IPS DF 19.7 (cell line): ENCODE results near the gene ASB15.

Experiments used
- DNase-seq: peaks from one replicate; pipeline ENCODE4 v3.0.0-alpha.2; 2013; ENCODE audit warnings: low read depth, low spot score

Gene ASB15

DNA sequence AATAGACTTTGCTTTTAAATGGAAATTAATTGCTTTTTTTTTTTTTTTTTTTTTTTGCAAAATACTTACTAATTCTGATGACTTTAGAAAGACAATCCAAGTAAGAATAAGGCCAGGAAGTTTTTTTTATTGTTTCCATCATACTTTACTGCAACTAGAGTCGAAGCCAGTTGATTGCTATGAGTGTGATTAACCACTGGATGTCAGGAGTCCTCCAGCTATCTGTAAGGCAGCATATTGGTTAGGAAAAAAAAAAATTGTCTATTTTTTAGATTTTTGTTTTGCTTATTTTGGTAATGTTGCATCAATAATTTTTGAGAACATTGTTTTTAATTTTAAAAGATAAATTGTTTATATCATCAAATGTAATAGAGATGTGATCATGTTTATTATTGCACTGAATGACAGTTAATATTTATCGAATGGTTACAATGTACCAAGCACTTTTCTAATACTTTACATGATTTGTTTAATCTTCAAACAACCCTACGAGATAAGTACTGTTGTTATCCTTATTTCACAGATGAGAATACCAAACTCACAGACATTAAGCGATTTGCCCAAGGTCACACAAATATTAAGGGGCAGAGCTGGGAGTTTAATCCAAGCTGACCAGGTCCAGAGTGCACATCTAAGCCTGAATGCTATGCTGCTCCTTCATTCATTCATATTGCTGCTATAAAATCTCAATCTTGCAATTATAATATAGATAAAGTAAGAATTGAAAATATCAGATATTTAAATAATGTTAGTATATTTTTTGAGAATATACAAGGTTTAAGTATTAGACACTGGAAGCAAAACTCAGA, 34.1 kb downstream of the ASB15 start:
- no peak for DNase-seq

DNA sequence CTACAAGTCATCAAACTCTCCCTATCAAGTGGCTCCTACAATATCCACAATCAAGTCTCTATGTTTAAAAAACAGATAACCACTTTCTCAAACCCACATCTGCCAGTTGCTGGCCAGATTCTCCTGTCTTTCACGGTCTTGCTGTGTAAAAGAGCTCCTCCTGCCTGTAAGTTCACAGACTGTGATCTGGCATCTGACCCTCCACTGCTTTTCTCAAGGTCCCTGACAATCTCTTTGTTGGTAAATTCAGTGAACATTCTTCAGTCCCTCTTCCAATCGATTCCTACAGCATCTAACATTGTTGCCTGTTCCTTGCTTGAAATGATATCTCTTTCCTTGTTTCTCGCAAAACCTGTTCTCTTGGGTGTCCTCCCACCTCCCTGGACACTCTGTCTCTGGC, 35.6 kb downstream of the ASB15 start:
- no peak for DNase-seq

DNA sequence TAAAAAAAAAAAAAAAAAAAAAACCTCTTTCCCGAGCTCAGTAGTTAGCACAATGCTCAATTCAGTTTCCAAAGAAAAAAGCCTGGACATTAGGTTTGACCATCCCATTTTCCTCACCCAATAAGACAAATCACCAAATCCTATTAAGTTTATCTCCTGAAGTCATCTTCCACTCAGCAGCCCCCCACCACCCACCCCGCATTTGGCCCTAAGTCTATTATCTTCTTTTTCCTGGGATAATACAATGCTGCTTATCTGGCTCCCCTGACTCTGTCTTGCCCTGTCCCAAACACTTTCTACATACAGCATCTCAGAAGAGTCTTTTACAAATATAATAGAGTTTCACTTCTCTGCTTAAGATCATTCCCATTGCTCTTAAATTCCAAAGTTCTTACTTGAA, 36.3 kb downstream of the ASB15 start:
- no peak for DNase-seq

DNA sequence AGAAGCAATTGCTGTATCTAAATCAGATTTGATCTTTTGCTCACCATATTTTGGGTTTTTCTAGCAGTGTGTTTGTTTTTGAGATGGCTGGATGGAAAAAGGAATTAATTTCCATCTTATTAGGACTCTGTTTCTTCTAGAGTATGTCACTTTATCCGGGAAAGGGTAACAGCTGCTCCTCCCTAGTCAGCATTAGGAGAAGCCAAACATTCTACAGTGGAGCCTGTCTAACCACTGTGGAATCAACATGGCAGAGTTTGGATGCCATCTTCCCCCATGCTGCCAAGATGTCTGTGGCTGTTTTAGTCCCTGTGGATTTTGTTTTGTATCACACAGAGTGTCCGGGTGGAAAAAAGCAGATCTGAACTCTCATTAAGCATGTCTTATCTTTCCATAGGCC, 38.0 kb downstream of the ASB15 start:
- DNase-seq = no peak

DNA sequence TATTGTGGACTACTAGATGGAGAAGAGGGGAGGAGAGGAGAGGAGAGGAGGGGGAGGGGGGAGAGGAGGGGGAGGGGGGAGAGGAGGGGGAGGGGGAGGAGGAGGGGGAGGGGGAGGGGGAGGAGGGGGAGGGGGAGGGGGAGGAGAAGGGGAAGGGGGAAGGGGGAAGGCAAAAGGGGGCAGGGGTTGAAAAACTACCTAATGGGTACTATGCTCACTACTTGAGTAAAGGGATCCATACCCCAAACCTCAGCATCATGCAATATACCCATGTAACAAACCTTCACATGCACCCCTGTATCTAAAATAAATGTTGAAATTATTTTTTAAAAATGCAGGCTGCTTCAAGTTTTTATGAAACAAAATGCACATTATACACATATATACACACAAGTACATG, 39.0 kb downstream of the ASB15 start:
- no peak for DNase-seq

DNA sequence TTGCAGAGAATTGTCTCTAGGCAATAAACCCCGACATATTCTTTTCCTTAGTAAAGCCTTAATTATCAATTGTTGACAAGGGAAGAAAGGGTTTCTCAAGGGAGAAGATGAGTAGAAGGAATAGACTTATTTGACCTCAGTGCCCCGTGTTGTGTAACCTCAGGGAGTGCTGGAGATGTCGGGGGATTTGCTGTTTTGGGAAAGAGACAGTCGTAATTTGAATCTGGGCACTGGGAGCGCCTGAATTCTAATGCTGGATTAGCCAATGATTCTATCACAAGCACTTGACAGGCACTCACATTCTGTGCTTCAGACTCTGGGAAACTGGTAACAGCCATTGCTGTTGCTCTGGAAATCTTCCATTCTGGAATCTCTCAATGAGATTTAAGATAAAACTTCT, 40.3 kb downstream of the ASB15 start:
- DNase-seq = no peak

DNA sequence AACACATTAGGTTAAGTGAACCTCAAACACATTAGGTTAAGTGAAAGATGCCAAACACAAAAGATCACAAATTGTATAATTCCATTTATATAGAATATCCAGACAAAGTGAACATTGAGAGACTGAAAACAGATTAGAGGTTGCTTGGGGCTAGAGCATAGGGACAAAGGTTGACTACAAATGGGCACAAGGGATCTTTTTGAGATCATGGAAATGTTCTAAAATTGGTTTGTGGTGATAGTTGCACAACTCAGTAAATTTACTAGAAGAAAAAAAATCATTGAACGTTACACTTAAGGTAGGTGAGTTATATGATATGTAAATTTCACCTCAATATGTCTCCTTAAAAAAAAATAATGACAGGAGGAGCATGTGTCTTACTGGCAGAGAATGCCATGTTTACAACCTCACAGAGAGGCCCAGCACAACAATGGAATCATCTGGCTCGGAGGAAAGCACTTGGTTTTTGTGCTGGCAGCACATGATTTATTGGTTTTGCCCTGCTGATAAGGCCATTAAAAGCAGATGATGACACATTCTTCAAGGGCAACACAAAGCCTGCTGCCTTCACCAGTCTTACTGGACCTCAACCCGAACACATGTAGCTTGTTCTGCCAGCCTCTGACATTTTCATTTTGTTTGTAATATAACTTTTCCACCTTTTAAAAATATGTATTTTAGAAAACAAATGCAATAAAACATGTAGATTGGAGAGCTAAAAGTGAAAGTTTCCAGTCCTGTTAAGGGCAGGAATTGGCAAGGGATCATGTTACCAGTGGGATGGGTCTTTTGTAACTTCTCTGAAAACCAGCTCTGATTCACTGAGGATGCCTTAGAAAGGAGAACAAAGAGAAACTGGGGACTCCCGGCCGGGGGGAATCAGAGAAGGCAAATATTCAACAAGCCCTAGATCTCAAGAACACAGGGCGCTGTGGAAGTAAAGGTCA, 42.1 kb downstream of the ASB15 start:
- peak; percentile 68 for DNase-seq

DNA sequence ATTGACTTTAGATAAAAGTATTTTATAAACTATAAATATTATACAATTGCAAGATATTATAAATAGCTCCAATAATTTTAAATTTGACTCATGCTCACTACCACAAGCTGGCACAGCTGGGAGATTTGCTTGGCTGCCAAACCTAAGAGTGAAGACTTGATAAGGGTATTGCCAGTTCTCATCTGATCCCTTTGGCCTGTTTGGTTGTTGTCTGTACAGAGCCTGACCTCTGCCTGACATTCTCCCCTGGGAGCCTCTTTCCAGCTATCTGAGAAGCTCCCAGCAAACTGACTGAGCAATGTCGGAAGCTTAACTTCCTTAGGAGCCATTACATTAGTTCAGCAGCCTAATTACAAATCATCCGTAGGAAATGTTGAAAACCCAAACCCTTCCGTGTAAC, 43.9 kb downstream of the ASB15 start:
- no peak for DNase-seq

DNA sequence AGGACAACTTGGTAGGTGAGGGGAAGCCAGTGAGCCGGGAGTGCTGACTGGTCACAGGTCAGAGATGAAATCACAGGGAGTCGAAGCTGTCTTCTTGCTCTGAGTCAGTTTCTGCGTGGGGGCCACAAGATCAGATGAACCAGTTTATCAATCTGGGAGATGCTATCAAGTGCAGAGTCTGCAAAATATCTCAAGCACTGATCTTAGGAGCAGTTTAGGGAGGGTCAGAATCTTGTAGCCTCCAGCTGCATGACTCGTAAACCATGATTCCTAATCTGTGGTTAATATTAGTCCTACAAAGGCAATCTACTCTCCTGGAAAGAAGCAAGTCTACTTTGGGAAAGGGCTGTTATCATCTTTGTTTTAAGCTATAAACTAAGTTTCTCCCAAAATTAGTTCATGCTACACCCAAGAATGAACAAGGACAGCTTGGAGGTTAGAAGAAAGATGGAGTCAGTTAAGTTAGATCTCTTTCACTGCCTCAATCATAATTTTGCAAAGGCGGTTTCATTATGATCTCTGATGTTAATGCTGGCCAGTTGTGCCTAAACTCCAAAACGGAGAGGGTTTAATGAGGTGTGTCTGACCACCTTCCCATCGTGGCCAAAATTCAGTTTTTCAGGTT, 45.6 kb downstream of the ASB15 start:
- DNase-seq = no peak

DNA sequence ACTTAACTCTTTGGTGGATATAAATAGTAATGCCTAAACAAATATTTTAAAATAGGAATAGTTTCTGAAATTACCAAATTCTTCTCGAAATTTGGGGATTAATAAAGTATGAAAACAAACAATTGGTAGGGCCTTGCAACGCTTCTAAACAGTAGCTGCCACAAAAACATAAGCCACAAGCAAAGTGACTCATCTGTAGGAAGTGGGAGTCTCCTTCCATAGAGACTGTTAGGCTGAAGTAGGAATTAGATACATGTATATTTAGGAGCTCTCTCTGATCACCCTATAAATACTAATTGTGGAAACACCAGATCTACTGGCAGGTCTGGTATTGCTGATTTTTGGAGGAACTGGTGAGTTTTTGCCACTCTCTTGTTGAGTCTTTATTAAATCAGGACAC, 48.3 kb downstream of the ASB15 start:
- DNase-seq = no peak

DNA sequence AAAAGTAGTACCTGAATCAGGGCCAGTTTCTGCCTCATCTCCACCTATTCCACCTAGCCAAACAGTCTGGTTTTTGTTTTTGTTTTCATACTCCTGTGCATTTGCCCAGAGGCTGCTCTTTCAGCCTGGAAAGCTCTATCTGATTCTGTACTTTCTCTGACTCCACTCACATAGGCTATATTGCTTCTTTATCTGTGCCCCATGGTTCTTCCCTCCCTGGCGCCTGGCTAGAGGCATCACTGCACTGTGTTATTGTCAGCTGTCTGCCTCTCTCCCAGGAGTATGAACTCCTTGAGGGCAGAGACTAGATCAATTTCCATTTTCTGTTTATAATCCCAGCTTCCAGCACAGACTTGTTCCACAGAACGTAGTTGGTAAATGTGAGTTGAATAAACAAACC, 49.0 kb downstream of the ASB15 start:
- DNase-seq = no peak

DNA sequence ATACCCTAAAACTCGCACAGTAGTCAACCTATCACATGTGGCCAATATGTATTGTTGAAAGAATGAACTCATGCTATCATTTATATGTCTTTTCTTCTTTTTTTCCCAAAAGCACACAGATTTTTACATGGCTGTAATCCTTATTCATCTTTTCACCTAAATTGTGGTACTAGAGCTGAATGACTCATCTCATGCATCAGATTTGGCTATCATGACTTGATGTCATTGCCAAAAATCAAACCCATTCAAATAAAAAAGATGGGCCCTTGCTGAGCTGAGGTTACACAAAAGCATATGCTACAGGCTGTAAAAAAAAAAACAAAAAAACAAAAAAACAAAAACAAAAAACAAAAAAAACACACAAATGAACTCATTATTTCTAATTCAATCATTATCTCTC, 50.8 kb downstream of the ASB15 start:
- no peak for DNase-seq

DNA sequence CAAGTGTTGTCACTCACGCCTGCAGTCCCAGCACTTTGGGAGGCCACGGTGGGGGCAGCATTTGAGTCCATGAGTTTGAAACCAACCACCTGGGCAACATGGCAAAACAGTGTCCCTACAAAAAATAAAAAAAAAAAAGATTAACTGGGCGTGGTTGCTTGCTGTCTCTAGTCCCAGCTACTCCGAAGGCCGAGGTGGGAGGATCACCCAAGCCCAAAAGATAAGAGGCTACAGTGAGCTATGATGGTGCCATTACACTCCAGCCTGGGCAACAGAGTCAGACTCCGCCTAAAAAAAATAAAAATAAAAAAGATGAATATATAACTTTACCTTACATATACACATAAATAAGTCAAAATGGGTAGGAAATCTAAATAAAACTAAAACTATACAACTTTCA, 51.5 kb downstream of the ASB15 start:
- DNase-seq = no peak

DNA sequence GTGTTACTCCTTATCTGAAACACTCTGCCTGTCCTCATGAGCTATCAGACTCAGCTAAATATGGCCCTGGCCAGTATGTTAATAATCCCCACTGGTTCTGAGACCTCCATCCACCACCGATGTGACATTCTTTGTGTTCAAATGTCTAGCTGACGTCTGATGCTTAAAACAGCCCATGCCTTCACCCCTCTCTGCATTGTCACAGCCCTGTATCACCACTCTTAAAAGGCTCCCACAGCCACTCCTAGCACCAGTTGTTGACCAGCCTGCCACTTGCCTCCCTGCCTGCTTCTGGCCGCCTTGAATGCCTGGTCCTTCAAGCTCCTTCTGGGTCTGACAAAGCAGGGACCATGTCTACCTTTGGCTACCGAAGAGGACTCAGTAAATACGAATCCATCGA, 54.0 kb downstream of the ASB15 start, which contains the start of gene LMOD2:
TSS of gene LMOD2 (plus strand) at position 253 of the 400 bp plus-strand sequence. CDS start at position 351, 98 bp downstream.
- no peak for DNase-seq

DNA sequence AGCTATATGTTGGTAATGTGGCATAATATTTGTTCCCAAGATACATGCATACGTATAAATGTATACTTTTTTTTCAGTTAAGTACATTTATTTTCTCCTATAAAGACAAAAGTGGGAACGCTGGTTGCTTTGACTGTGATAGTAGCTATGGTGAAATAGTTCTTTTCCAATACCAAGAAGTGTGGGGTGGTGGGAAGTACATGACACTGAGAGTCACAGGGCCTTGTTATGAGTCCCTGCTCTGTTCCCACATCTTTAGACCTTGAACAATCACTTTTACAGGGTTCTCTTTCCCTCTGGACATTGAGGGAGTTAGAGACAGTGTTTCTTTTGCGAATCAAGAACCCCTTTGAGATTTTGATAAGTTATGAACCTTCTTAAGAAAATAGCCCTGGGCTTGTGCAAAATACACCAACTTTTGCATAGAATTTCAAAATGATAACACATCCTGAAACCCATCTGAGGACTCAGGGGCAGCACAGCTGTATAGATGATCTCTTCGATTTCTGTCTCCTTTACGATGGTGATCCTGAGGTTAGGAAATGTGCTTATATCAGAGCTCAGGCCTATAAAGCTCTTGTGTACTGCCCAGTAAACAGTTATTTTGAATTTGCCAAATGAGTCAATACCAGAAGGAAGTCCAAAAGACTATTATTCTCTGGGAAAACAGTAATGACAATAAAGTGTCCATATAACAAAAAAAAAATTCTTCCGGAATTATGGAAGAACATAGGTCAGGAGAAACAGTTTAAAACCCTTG, 55.1 kb downstream of the ASB15 start:
- DNase-seq = no peak

DNA sequence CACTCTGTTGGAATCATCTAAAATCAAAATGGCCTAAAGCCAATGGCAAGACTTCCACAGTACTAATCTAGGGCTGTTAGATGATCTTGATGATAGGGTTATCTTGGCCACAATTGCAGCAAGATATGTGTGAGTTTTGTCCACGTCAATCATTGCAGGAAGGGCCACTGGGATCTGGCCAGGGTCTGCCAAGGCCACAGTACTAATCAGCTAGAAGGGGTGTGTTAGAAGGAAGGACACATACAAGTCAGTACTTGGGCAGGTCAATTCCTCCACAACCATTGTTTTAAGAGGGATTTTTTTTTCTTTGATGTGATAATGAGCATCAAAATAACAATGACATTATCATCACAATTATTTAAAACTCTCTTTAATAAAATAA, 55.7 kb downstream of the ASB15 start:
- DNase-seq = no peak

DNA sequence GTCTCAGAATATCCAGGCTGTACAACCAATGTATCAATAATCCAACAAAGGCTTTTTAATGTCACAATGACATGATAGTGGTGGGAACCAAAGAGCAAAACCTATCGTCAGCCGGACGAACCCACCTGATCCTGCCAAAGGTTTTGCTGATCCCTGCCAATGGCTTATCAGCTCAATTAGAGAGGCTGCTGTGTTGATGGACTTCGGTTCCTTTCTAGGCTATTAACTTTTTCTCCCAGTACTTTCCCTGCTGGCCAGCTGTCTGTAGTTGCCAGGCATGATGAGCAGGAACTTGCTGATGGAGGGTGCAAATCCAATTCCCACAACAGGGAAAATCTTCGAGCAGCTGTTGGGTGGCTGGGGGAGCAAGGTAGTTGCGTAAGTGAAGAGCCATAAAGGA, 56.4 kb downstream of the ASB15 start:
- DNase-seq = no peak

DNA sequence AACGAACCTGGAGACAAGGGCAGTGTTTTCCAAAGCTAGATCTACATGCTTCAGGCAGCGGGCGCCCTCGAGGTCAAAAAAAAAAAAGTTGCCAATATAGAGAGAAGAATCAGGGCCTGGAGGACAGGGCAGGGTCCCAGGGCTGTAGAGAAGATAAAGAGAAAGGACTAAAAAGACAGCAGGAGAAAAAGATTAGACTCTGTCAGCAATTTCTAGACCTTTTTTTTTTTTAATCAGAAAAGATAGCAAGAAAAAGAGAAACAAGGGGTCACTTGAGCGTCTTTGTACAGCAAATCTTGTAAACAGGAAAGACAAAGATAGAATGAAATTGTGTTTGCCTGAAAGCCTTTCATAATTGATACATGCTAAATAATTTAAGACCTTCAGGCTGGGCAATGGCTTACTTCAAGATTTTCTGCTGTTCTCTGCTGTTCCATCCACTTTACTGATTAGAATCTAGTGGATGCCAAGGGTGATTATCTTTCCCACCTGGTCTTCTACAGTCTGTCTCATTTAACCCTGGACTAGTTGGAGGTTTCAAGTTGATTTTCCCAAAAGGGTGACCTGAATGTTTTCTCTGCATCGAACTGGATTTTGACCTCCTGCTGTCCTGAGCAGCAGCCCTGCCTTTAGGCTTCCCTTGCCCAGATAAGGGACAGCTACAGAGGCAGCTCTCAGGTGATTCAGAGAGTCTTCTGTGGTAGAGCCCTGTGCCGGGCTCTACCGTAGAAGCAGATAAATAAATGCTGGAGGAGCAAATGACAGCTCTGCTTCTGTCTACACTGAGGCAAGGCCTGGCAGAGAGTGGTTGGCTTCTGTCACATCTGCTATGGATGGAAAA, 59.1 kb downstream of the ASB15 start:
- no peak for DNase-seq

DNA sequence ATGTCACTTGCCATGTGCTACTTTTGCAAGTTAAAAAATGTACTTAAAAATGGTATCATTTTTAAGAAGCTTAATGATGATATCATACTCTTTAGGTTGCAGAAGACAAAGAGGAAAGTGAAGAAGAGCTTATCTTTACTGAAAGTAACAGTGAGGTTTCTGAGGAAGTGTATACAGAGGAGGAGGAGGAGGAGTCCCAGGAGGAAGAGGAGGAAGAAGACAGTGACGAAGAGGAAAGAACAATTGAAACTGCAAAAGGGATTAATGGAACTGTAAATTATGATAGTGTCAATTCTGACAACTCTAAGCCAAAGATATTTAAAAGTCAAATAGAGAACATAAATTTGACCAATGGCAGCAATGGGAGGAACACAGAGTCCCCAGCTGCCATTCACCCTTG, 60.1 kb downstream of the ASB15 start:
- no peak for DNase-seq

DNA sequence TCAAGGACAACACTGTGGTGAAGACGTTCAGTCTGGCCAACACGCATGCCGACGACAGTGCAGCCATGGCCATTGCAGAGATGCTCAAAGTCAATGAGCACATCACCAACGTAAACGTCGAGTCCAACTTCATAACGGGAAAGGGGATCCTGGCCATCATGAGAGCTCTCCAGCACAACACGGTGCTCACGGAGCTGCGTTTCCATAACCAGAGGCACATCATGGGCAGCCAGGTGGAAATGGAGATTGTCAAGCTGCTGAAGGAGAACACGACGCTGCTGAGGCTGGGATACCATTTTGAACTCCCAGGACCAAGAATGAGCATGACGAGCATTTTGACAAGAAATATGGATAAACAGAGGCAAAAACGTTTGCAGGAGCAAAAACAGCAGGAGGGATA, 60.7 kb downstream of the ASB15 start:
- DNase-seq = no peak

DNA sequence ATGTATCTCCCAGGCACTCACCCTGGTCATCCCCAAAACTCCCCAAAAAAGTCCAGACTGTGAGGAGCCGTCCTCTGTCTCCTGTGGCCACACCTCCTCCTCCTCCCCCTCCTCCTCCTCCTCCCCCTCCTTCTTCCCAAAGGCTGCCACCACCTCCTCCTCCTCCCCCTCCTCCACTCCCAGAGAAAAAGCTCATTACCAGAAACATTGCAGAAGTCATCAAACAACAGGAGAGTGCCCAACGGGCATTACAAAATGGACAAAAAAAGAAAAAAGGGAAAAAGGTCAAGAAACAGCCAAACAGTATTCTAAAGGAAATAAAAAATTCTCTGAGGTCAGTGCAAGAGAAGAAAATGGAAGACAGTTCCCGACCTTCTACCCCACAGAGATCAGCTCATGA, 61.1 kb downstream of the ASB15 start:
- DNase-seq = no peak
